A673 (cell line): ENCODE data around the gene CFAP298.

Experiments used
- CTCF ChIP-seq: fragments of 300-800, 200-600 bp; sonication (generic); conservative IDR thresholded peaks from 2 replicates; pipeline ENCODE4 v1.5.1; 2017; ENCODE audit warnings: low read depth, mild to moderate bottlenecking, antibody characterized with exemption, low read length, moderate library complexity, mixed read lengths
- EZH2 ChIP-seq: fragments of 200-600 bp; sonication (generic); IDR thresholded peaks from 2 replicates; pipeline ENCODE4 v1.6.1; 2017; ENCODE audit warnings: borderline replicate concordance, low read depth, mild to moderate bottlenecking, mixed read lengths, antibody characterized with exemption, low read length; ENCODE audit not compliant: poor library complexity, severe bottlenecking

DNA sequence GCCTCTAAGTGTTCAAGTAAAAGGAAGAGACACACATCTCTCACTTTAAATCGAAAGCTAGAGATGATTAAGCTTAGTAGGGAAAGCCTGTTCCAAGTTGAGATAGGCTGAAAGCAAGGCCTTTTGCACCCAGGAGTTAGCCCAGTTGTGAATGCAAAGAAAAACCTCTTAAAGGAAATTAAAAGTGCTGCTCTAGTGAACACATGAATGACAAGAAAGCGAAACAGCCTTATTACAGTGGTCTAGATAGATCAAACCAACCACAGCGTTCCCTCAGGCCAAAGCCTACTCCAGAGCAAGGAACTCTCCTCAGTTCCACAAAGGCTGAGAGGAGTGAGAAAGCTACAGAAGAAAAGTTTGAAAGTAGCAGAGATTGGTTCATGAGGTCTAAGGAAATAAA is 41.7 kb downstream of the CFAP298 start:
- TF ChIP-seq CTCF, result no peak
- TF ChIP-seq EZH2, result no peak
